ENCODE data around the gene BSG.

BSG gene

GRCh38 chr19:590750-591098 is 18.3 kb downstream of the BSG start:
- peak overlapping the region; percentile 24 for H3K4me3 ChIP-seq (ENCODE audit: low read depth, low read length)
- H3K36me3 ChIP-seq (ENCODE audit: control insufficient read depth in 2 of 2, insufficient read depth in 1 of 2, low read length in 2 of 2), result no peaks in the 10 kb centered on the region
- peaks cover 7% of the 10 kb centered on the region; the same call in 1 of the 2 replicates for H3K4me1 ChIP-seq (ENCODE audit: control insufficient read depth, insufficient read depth, low read length)
- no peak overlapping the region; the same call in 1 of the 2 replicates for H3K27ac ChIP-seq (ENCODE audit: extremely low read depth, low read depth, low read length)
- no peak for TF ChIP-seq ZNF558 (tag by site-specific recombination; IDR thresholded peaks at IDR 0.05)
- 0 out of 2 replicates have a peak, but pooled peaks have one; percentile 21 for TF ChIP-seq KLF8 (tag by site-specific recombination; IDR thresholded peaks at IDR 0.05)
- CTCF ChIA-PET, result no interaction called here
- no peaks in the 10 kb centered on the region for H3K9me3 ChIP-seq (ENCODE audit: control insufficient read depth, insufficient read depth, low read depth, low read length)
- POLR2A ChIA-PET, result no interaction called here

- no peak overlapping the region for H3K4me3 ChIP-seq (ENCODE audit: low read depth, low read length)
- peaks cover 7% of the 10 kb centered on the region; the same call in 1 of the 2 replicates for H3K4me1 ChIP-seq (ENCODE audit: control insufficient read depth, insufficient read depth, low read length)
- ChIA-PET POLR2A (no interaction called here), CTCF (no interaction called here)
- no peaks in the 10 kb centered on the region for H3K9me3 ChIP-seq (ENCODE audit: control insufficient read depth, insufficient read depth, low read depth, low read length)
- no peak for TF ChIP-seq ZNF202 (tag by site-specific recombination; IDR thresholded peaks at IDR 0.05; ENCODE audit: borderline replicate concordance)
- TF ChIP-seq KLF8 (tag by site-specific recombination; IDR thresholded peaks at IDR 0.05), result peak; percentile 79; the same call in 1 of the 2 replicates
- no peak for TF ChIP-seq KLF10 (tag by site-specific recombination; IDR thresholded peaks at IDR 0.05)
- peak; percentile 97 for TF ChIP-seq REST (tag by site-specific recombination; IDR thresholded peaks at IDR 0.05)
- TF ChIP-seq ZBTB8A (tag by site-specific recombination; IDR thresholded peaks at IDR 0.05), result 0 out of 2 replicates have a peak, but pooled peaks have one; percentile 16
- TF ChIP-seq ZFP69B (tag by site-specific recombination; IDR thresholded peaks at IDR 0.05), result peak; percentile 80
- no peak for TF ChIP-seq ZNF530 (tag by site-specific recombination; IDR thresholded peaks at IDR 0.05; ENCODE audit: low read depth)
- peak; percentile 70; the same call in 1 of the 2 replicates for TF ChIP-seq HOXC10 (CRISPR knock-in tag; IDR thresholded peaks at IDR 0.05)
- peak; percentile 48; the same call in 1 of the 2 replicates for TF ChIP-seq ZNF692 (tag by site-specific recombination; IDR thresholded peaks at IDR 0.05)
- TF ChIP-seq ZFHX2 (tag by site-specific recombination; conservative IDR thresholded peaks at IDR 0.05), result peak; percentile 29
- peak; percentile 41; the same call in 1 of the 2 replicates for TF ChIP-seq KLF1 (tag by site-specific recombination; IDR thresholded peaks at IDR 0.05)
- 0 out of 2 replicates have a peak, but pooled peaks have one; percentile 51 for TF ChIP-seq HOXD13 (CRISPR knock-in tag; IDR thresholded peaks at IDR 0.05; ENCODE audit: borderline replicate concordance)
- peak; percentile 73; the same call in 1 of the 2 replicates for TF ChIP-seq ZNF18 (tag by site-specific recombination; IDR thresholded peaks at IDR 0.05)
- TF ChIP-seq PATZ1 (tag by site-specific recombination; IDR thresholded peaks at IDR 0.05), result 0 out of 2 replicates have a peak, but pooled peaks have one; percentile 13
- H3K36me3 ChIP-seq (ENCODE audit: control insufficient read depth in 2 of 2, insufficient read depth in 1 of 2, low read length in 2 of 2), result no peaks in the 10 kb centered on the region
- no peak overlapping the region for H3K27ac ChIP-seq (ENCODE audit: extremely low read depth, low read depth, low read length)
These were observed 18.9 kb downstream of the BSG start for GRCh38 chr19:591099-591958.
